GM19239 (cell line): Measurements from ENCODE around the gene SPOCK2.

Experiments
- DNase-seq: peaks from one replicate; pipeline ENCODE4 v3.0.0; 2011; ENCODE audit warnings: low spot score; ENCODE audit not compliant: insufficient read length
- FAIRE-seq: peaks from 2 replicates; lab custom pipeline; 2011; peaks lifted over from hg19 to GRCh38; lab: Jason Lieb, UNC

Gene SPOCK2

DNA sequence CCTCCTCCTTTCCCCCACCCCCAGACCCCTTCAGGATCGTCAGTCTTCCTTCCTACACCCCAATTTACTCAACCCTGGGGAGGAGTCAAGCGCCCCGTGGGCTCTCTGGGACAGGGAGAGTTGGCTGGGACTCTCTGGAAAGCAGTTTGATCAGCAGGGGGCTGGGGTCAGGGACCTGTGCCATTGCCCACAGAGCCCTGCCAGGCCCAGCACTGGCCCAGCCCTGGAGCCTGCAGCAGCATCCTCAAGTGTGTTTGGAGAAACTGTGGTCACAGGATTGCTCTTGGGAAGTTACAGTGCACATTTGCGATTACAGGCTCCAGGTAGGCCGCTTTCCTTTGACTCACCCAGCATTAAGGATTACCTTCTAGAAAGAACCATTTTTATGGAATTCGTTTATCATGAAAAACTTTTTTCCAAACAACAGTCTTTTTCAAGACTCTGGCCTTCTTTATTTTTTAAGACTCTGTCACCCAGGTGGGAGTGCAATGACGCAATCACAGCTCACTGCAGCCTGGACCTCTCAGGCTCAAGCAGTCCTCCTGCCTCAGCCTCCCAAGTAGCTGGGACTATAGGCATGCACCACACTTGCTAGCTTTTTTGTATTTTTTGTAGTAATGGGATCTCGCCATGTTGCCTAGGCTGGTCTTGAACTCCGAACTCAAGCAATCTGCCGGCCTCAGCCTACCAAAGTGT lies 73.4 kb downstream of the SPOCK2 start:
- no peak for DNase-seq
- FAIRE-seq: no peak

DNA sequence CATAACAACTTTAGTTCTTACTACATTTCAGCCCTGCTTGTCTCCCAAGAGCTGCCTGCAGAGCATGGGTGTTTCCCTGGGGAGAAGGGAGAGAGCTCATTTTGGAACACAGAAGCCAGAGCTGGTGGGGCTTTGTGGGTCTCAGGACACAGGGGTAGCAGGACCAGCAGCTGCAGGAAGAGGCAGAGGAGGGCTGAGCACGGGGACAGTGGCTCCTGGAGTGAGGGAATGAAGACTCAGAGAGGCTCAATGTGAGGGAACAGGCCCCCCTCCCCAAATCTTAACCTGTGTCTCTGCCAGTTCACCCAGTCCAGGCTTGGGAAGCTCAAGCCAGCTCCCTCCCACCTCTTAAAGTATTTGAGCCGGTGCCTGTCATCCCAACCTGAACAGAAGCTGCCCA lies 74.2 kb downstream of the SPOCK2 start:
- FAIRE-seq (no peak), DNase-seq (no peak)

DNA sequence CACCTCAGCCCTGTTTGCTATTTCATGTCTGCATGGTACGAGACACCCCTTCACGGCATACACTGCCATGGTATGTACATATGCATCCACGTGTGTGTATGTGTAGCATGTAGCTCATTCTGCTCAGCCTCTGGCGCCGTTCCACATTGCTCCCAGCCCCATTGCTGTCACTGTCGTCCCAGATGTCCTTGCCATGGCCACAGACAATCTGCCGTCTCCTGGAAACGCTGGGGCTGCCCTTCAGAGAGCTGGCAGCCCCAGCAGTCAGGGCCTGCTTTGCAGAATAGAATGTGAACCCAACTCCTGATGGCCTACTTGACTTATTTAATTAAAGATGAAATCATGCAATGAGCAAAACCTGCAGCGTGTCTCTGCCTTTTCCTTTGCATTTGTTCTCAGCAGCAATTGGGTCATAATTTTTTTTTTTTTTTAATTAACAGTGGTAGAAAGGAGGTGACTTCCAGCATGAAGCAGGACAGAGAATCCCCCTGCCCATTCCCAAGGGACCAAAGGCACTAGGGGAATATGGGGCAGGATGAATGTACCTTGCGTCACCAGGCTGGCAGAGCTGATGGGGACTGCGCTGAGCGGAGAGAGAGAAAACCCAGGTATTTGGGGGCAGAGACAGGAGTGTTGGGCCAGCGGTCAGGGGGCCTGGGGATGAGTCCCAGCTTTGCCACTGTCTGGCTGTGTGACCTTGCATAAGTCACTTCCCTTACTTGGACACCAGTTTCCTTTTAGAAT lies 75.0 kb downstream of the SPOCK2 start:
- DNase-seq (no peak), FAIRE-seq (no peak)

DNA sequence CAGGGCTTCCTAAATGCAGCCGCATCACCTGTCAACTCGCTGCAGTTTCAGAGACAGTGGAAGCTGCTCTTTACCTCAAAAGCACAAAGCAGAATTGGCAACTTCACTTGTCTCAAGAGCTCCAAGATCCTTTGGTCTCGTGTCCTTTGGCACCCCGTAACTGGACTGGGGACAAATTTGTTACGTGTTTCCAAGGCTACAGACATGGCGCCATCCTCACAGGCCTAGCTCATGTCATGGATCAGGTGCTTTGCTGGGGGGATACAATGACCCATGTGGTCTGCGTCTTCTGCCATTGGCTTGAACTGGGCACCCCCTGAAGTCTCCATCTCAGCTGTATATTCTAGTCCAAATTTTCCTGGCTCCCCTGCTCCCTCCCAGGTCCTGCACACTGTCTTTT lies 75.6 kb downstream of the SPOCK2 start:
- FAIRE-seq (no peak), DNase-seq (no peak)

DNA sequence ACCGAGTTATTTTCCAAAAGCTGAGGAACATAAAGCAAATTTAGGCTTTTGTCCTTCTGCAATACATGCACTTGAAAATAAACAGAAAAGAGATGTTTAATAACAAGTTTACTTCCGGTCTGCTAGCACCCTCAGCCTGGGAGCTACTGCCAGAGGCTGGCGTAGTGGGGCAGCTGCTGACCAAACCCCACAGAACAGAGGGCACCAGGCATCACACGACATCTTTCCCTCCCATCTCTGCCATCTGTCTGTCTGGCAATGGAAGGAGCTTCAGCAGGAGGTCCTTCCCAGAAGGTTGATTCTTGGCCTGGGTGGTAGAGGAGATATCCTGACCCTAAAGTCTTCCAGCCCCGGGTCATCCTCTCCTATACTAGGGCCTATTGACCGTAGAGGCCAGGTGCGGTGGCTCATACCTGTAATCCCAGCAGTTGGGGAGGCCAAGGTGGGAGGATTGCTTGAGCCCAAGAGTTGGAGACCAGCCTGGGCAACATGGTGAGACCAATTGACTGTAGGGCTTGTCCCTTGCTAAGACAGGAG lies 76.3 kb downstream of the SPOCK2 start:
- DNase-seq: no peak
- no peak for FAIRE-seq

DNA sequence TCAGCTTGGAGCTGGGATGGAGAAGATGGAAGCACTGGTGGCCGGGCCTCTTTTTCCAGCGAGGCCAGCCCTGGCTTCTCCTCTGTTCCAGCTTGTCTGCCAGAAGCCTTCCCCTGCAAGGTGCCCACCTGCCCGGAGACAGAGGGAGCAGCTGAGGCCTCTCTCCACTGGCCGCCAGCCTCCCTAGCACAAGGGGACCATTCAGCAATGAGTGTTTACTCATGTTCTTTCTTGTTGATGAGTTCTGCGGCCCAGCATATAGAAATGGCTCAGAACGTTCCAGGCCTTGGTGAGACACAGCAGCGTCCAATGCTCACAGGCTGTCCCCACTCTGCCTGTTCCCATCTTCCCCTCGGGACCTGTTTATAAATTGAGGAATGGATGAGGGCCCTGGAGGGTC lies 76.9 kb downstream of the SPOCK2 start:
- no peak for FAIRE-seq
- no peak for DNase-seq

DNA sequence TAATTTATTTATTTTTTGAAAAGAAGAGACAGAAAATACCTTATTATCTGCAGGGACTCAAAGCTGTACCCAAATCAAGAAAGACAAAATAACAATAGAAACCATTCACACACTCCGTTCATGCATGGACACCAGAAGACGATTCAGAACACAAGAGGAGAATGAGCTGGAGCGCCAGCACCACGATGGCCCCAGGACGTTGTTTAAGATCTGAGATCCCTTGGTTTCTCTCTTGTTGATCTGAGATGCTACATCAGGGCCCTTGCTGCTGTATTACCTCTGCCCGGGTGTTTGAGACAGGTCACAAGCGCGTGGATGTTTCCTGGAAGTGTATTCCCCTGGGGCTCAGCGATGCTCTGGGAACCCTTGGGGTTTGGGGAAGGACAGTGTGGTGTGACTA lies 77.3 kb downstream of the SPOCK2 start:
- no peak for FAIRE-seq
- no peak for DNase-seq

DNA sequence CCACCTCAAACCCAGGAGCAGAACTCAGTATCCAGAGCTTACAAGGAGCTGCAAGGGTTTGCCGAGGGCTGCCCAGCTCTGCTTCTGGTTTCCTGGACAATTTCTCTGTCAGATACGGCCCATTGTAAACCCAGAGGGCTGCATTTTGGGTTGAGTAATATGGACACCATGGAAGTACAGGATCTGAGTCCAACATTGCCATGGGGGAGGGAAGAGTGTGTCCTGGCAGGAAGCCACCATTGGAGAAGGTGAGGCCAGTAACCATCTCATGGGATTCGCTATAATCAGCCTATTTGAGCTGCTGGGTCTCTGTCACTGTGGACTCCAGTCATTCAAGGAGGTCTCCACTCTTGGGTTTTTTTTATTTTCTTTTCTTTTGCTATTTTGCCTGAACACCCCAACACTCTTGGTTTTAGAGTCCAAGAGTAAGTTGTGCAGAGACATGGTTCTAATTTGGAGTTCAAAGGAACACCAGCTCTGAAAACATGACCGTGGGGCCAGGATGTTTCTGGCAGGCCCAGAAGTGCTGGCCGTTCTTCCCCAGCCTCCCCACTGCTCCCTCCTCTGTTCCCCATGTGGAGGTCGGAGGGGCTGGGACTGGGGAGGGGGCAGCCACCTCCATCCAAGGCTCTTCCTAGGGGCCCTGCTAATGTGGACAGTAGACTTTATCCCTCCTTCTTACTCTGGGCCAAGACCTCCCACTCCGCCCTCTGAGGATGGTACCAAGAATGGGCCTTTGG lies 77.9 kb downstream of the SPOCK2 start:
- FAIRE-seq (no peak), DNase-seq (no peak)

DNA sequence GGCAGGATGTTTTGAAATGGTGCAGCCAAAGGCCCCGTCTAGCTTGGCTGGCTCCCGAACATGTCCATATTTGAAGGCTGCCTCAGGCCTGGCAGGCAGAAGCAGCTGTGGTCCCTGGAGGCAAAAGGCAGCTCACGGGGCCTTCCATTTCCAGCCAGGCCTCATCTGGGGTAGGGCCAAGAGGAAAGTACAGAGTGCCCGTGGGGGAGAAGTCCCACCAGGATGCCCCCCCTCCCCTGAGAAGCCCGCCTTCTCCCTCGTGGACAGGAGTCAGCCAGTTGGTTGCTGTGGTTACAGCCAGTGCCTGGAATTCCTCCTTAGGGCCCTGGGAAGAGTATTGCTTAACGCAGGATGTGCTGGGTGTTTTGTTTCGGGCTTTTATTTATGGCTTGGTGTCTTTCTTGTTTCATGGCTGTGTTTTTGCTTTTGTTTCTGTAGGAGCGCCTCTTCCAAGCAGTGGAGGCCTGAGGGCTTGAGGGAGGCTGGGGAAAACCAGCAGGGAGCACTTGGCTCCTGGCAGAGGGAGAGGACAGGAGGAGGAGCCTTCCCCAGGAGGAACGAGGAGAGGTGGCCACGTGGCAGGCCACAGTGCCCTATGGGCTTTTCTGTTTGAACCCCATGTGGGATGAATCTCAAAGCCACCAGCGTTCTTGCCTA lies 78.8 kb downstream of the SPOCK2 start:
- no peak for DNase-seq
- FAIRE-seq: no peak

DNA sequence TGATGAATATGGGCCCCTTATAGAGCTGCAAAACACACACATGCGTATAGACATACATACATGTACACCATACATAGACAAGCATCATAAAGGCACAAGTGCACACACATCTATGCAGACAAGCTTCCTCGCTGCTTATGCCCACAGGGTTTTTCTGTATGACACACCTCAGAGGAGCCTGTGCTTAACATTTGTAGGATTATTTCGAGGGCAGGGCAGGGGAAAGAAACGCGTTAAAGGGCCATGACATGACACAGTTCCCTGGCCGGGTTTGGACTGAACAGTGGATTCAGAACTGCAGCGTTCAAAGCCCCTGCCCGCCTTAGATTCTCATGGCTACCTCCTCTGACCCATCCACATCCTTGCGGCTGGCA lies 79.3 kb downstream of the SPOCK2 start:
- no peak for DNase-seq
- no peak for FAIRE-seq
